ENCODE measurements around the gene CDK4.

The CDK4 gene

GRCh38 chr12:57771873-57772428, 19.8 kb upstream of the CDK4 start, which contains the start of gene METTL1:
Gene METTL1, minus strand, starts transcription at chr12:57772105. Its CDS starts 22 bp downstream, at chr12:57772083.
- peak; percentile 91 for DNase-seq (ENCODE audit: low read depth)

GRCh38 chr12:57771236-57771872, 19.2 kb upstream of the CDK4 start:
- peak; percentile 82 for DNase-seq (ENCODE audit: low read depth)

- no peak for DNase-seq (ENCODE audit: low read depth)
These were observed 18.6 kb upstream of the CDK4 start for GRCh38 chr12:57770734-57771133.

GRCh38 chr12:57769594-57769993, 17.5 kb upstream of the CDK4 start:
- DNase-seq (ENCODE audit: low read depth): no peak

GRCh38 chr12:57767876-57768275, 15.8 kb upstream of the CDK4 start:
- DNase-seq (ENCODE audit: low read depth): no peak

- no peak for DNase-seq (ENCODE audit: low read depth)
These were observed 15.2 kb upstream of the CDK4 start for GRCh38 chr12:57767305-57767698.

GRCh38 chr12:57766464-57767304, 14.6 kb upstream of the CDK4 start, which contains the start of gene CYP27B1:
Gene CYP27B1, minus strand, starts transcription at chr12:57767078. Its CDS starts 37 bp downstream, at chr12:57767041.
- no peak for DNase-seq (ENCODE audit: low read depth)

GRCh38 chr12:57765698-57766463, 13.8 kb upstream of the CDK4 start:
- no peak for DNase-seq (ENCODE audit: low read depth)

GRCh38 chr12:57765003-57765697, 13.0 kb upstream of the CDK4 start:
- peak; percentile 62 for DNase-seq (ENCODE audit: low read depth)

- DNase-seq (ENCODE audit: low read depth): no peak
These were observed 12.5 kb upstream of the CDK4 start for GRCh38 chr12:57764662-57765002.

- no peak for DNase-seq (ENCODE audit: low read depth)
These were observed 12.0 kb upstream of the CDK4 start for GRCh38 chr12:57763881-57764661.

- DNase-seq (ENCODE audit: low read depth): no peak
These were observed 10.4 kb upstream of the CDK4 start for GRCh38 chr12:57762463-57762862.

- DNase-seq (ENCODE audit: low read depth): no peak
These were observed 9.4 kb upstream of the CDK4 start for GRCh38 chr12:57761391-57761998.

GRCh38 chr12:57760347-57760982, 8.4 kb upstream of the CDK4 start:
- DNase-seq (ENCODE audit: low read depth): no peak

- no peak for DNase-seq (ENCODE audit: low read depth)
These were observed 7.4 kb upstream of the CDK4 start for GRCh38 chr12:57759360-57759980.

GRCh38 chr12:57758552-57759359, 6.6 kb upstream of the CDK4 start:
- DNase-seq (ENCODE audit: low read depth): no peak

GRCh38 chr12:57757771-57758170, 5.7 kb upstream of the CDK4 start:
- DNase-seq (ENCODE audit: low read depth): no peak

Measured in activated T-cell treated with anti-CD3 and anti-CD28 coated beads for 48 hours (primary cell).